Measurements from ENCODE around the gene FLOT1. TPM values are rescaled to one million over a fixed set of nuclear protein-coding genes. Genes with fewer than 3 reads are reported as not detected.

The FLOT1 gene
- total and polyA plus RNA-seq, 2 of the 13 experiments (the other 11 are each of a cell fraction or from before 2014, with no cell fraction given) = 82.3 to 130 TPM

- TF ChIP-seq MTA3 (CRISPR knock-in tag; IDR thresholded peaks at IDR 0.05) = peak; percentile 27; the same call in 1 of the 2 replicates
- 0 out of 2 replicates have a peak, but pooled peaks have one; percentile 1 for TF ChIP-seq DNMT1 (CRISPR knock-in tag; IDR thresholded peaks at IDR 0.05)
These were observed 25.2 kb downstream of the FLOT1 start, which contains the start of gene MDC1 (continued) for GRCh38 chr6:30717129-30717844.

- peak overlapping the region; percentile 94 for H3K27ac ChIP-seq (ENCODE audit: extremely low read length, insufficient read depth, low read length)
- H3K9me3 ChIP-seq (ENCODE audit: low read length) = no peaks in the 10 kb centered on the region
- ATAC-seq = no peak
- BruUV-seq (replicated peaks) = TSS peak; percentile 69
- ChIA-PET CTCF (ENCODE audit: low intra/inter-chr PET ratio, low total read pairs) (no interaction called here), POLR2A (interaction anchor here (0.7 to 2.9 kb wide), 36 partner anchors 10 to 197 kb away, joined by 3 to 50 read pairs (median 6); partner anchors contain the start of genes ATAT1, DDR1, DHX16 and FLOT1)
- no peak for FAIRE-seq
- H2AFZ ChIP-seq (ENCODE audit: low read length) = peak overlapping the region; percentile 33
- peaks cover 17 to 25% of the 10 kb centered on the region in 2 experiments for H3K36me3 ChIP-seq (replicated peaks in 1 of 2; ENCODE audit: control insufficient read depth in 1 of 2, insufficient read depth in 2 of 2, low read length in 2 of 2)
- H3K79me2 ChIP-seq (ENCODE audit: insufficient read depth, low read length) = peaks cover 24% of the 10 kb centered on the region
- intact Hi-C loops (cut with micrococcal nuclease; ENCODE audit: unreplicated experiment) (loop anchor here (1.0 to 2.0 kb wide), 2 partner anchors 38 to 160 kb away; partner anchors contain the start of genes GNL1 and PRR3), in situ Hi-C loops (cut with HindIII; ENCODE audit: extremely low pct_ligation_motif_present, low pct_unique_long_range_greater_than_20kb) (no loop called here)
- peak overlapping the region; percentile 82 for H3K4me2 ChIP-seq (ENCODE audit: low read depth, low read length)
- no peak for DNase-seq (ENCODE audit: low spot score)
- H3K9ac ChIP-seq (ENCODE audit: insufficient read depth, low read depth, low read length) = peak overlapping the region; percentile 68
- 50% methylated on average over 5 of the region's 8 CpGs for WGBS (ENCODE audit: low lambda C conversion rate)
- peak overlapping the region; percentile 53 to 76 (median 64) for H3K4me3 ChIP-seq (replicated peaks in 1 of 3; ENCODE audit: insufficient read depth in 1 of 3, low read depth in 2 of 3, low read length in 3 of 3)
- peaks cover 5% of the 10 kb centered on the region; the same call in 1 of the 2 replicates for H4K20me1 ChIP-seq (ENCODE audit: insufficient read depth, low read length)
- no peaks in the 10 kb centered on the region; a peak in 1 of 5 replicates for H3K27me3 ChIP-seq (ENCODE audit: control insufficient read depth in 1 of 2, insufficient read depth in 2 of 2, low read length in 2 of 2)
- H3K4me1 ChIP-seq (ENCODE audit: insufficient read depth, low read length) = peaks cover 32% of the 10 kb centered on the region
- TF ChIP-seq NBN (conservative IDR thresholded peaks at IDR 0.05) (no peak), LCORL (IDR thresholded peaks at IDR 0.05) (no peak), LCORL (CRISPR knock-in tag; IDR thresholded peaks at IDR 0.05) (no peak), KLF6 (CRISPR knock-in tag; IDR thresholded peaks at IDR 0.05) (no peak), ZNF644 (CRISPR knock-in tag; IDR thresholded peaks at IDR 0.05; ENCODE audit: low read depth) (no peak), SUZ12 (IDR thresholded peaks at IDR 0.05; ENCODE audit: low read depth, low read length) (no peak), ZNF782 (CRISPR knock-in tag; IDR thresholded peaks at IDR 0.05; ENCODE audit: borderline replicate concordance) (no peak)
- TF ChIP-seq, protein P1, sequence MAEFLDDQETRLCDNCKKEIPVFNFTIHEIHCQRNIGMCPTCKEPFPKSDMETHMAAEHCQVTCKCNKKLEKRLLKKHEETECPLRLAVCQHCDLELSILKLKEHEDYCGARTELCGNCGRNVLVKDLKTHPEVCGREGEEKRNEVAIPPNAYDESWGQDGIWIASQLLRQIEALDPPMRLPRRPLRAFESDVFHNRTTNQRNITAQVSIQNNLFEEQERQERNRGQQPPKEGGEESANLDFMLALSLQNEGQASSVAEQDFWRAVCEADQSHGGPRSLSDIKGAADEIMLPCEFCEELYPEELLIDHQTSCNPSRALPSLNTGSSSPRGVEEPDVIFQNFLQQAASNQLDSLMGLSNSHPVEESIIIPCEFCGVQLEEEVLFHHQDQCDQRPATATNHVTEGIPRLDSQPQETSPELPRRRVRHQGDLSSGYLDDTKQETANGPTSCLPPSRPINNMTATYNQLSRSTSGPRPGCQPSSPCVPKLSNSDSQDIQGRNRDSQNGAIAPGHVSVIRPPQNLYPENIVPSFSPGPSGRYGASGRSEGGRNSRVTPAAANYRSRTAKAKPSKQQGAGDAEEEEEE (CRISPR knock-in tag; IDR thresholded peaks at IDR 0.05; ENCODE audit: borderline replicate concordance) = no peak
- TF ChIP-seq, protein P2, sequence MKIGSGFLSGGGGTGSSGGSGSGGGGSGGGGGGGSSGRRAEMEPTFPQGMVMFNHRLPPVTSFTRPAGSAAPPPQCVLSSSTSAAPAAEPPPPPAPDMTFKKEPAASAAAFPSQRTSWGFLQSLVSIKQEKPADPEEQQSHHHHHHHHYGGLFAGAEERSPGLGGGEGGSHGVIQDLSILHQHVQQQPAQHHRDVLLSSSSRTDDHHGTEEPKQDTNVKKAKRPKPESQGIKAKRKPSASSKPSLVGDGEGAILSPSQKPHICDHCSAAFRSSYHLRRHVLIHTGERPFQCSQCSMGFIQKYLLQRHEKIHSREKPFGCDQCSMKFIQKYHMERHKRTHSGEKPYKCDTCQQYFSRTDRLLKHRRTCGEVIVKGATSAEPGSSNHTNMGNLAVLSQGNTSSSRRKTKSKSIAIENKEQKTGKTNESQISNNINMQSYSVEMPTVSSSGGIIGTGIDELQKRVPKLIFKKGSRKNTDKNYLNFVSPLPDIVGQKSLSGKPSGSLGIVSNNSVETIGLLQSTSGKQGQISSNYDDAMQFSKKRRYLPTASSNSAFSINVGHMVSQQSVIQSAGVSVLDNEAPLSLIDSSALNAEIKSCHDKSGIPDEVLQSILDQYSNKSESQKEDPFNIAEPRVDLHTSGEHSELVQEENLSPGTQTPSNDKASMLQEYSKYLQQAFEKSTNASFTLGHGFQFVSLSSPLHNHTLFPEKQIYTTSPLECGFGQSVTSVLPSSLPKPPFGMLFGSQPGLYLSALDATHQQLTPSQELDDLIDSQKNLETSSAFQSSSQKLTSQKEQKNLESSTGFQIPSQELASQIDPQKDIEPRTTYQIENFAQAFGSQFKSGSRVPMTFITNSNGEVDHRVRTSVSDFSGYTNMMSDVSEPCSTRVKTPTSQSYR (CRISPR knock-in tag; IDR thresholded peaks at IDR 0.05; ENCODE audit: borderline replicate concordance) = no peak
These were observed 25.7 kb downstream of the FLOT1 start for GRCh38 chr6:30716879-30717128.
